HepG2 (cell line): ENCODE measurements around the gene SLC66A3. TPM values are rescaled to one million over a fixed set of nuclear protein-coding genes. Genes with fewer than 3 reads are reported as not detected.

Experiments used
- ATAC-seq: fragments of 200-7000 bp; cut with Tn5 transposase; 3 replicates; pipeline ENCODE4 v1.9.1; 2020; ENCODE audit warnings: mild to moderate bottlenecking, moderate library complexity
- BruUV-seq: library from RNA; stranded (reverse); fragments of 400-500 nt; replicated peaks from 2 replicates; lab custom pipeline; 2021; lab: Mats Ljungman, UMichigan
- CTCF ChIA-PET: fragments of 300-600 bp; formaldehyde crosslinking; extraction: SDS; loops from one replicate; lab custom pipeline; 2021; ENCODE audit warnings: low total read pairs, inconsistent platforms, low intra/inter-chr PET ratio; lab: Yijun Ruan, JAX
- POLR2A ChIA-PET: fragments of 350-600 bp; sonication (Branson Sonifier 250); formaldehyde crosslinking; loops from one replicate; lab custom pipeline; 2020; ENCODE audit warnings: antibody characterized with exemption, inconsistent platforms; lab: Yijun Ruan, JAX
- DNase-seq: peaks from one replicate; pipeline ENCODE4 v3.0.0-alpha.2; 2015; ENCODE audit warnings: low spot score
- FAIRE-seq: peaks from 3 replicates; lab custom pipeline; 2011; peaks lifted over from hg19 to GRCh38; lab: Jason Lieb, UNC
- H2AFZ ChIP-seq: one replicate; pipeline ENCODE4 v1.6.1; 2011; ENCODE audit warnings: low read length, inconsistent platforms
- H3K27ac ChIP-seq: fragments of 300-600 bp; 3 replicates; pipeline ENCODE4 v1.8.0; 2011; ENCODE audit warnings: mixed run types, mild to moderate bottlenecking, mixed read lengths, low read length, inconsistent platforms; ENCODE audit not compliant: insufficient read depth; ENCODE audit errors: extremely low read length
- H3K27me3 ChIP-seq, 2 experiments: fragments of 200-600 bp in 1 of 2; 2 replicates in 1 of 2; 3 replicates in 1 of 2; pipeline versions ENCODE4 v1.6.0 to v1.8.0; 2011; ENCODE audit warnings: low read length in 2 of 2, mild to moderate bottlenecking in 2 of 2, moderate library complexity in 2 of 2, inconsistent platforms in 1 of 2; ENCODE audit not compliant: insufficient read depth in 2 of 2, control insufficient read depth in 1 of 2
- H3K36me3 ChIP-seq, 2 experiments: fragments of 200-600 bp in 1 of 2; replicated peaks in 1 of 2; 2 replicates in 1 of 2; 3 replicates in 1 of 2; pipeline versions ENCODE4 v1.5.1 to v1.8.0; 2011; ENCODE audit warnings: low read length in 2 of 2, inconsistent platforms in 1 of 2; ENCODE audit not compliant: insufficient read depth in 2 of 2, control insufficient read depth in 1 of 2
- H3K4me1 ChIP-seq: 2 replicates; pipeline ENCODE4 v1.5.1; 2012; ENCODE audit warnings: low read length, inconsistent platforms; ENCODE audit not compliant: insufficient read depth
- H3K4me2 ChIP-seq: 2 replicates; pipeline ENCODE4 v1.6.0; 2011; ENCODE audit warnings: low read depth, low read length, inconsistent platforms
- H3K4me3 ChIP-seq, 3 experiments: fragments of 200-600 bp in 1 of 3; sonication (generic), shearing (Covaris generic) in 1 of 3; replicated peaks in 1 of 3; 2 replicates each; pipeline ENCODE4 v1.5.1; 2011 to 2016; ENCODE audit warnings: low read length in 3 of 3, inconsistent platforms in 2 of 3, low read depth in 2 of 3, mild to moderate bottlenecking in 2 of 3, control low read depth in 1 of 3, mixed read lengths in 1 of 3; ENCODE audit not compliant: insufficient read depth in 1 of 3
- H3K79me2 ChIP-seq: one replicate; pipeline ENCODE4 v1.6.1; 2011; ENCODE audit warnings: low read length, inconsistent platforms; ENCODE audit not compliant: insufficient read depth
- H3K9ac ChIP-seq: 2 replicates; pipeline ENCODE4 v1.6.0; 2011; ENCODE audit warnings: mild to moderate bottlenecking, low read depth, low read length, inconsistent platforms; ENCODE audit not compliant: insufficient read depth
- H3K9me3 ChIP-seq: 2 replicates; pipeline ENCODE4 v1.5.1; 2012; ENCODE audit warnings: mild to moderate bottlenecking, low read length
- H4K20me1 ChIP-seq: 2 replicates; pipeline ENCODE4 v1.6.0; 2011; ENCODE audit warnings: inconsistent platforms, mild to moderate bottlenecking, low read length, moderate library complexity; ENCODE audit not compliant: insufficient read depth
- RARG ChIP-seq: sonication (generic); formaldehyde crosslinking; IDR thresholded peaks from 2 replicates; pipeline ENCODE4 v1.4.0; 2020; ENCODE audit warnings: low read depth, mild to moderate bottlenecking, missing genetic modification reagents
- ZNF747 ChIP-seq: sonication (generic); formaldehyde crosslinking; IDR thresholded peaks from 2 replicates; pipeline ENCODE4 v1.8.1; 2023; ENCODE audit warnings: missing genetic modification reagents, mild to moderate bottlenecking, borderline replicate concordance
- ZNF891 ChIP-seq: sonication (generic); formaldehyde crosslinking; IDR thresholded peaks from 2 replicates; pipeline ENCODE4 v1.5.0; 2020; ENCODE audit warnings: mild to moderate bottlenecking, missing genetic modification reagents
- WGBS: methylation state at CpG from one replicate; pipeline ENCODE4 v1.1.6; 2017; ENCODE audit warnings: low lambda C conversion rate; 5-methylcytosine and 5-hydroxymethylcytosine counted together
- in situ Hi-C: cut with HindIII; loops from 2 replicates; pipeline ENCODE4 v1.10.0; 2017; ENCODE audit warnings: low pct_unique_long_range_greater_than_20kb; ENCODE audit not compliant: extremely low pct_ligation_motif_present
- intact Hi-C: fragments of 100-400 bp; cut with micrococcal nuclease; formaldehyde crosslinking; loops from one replicate; pipeline ENCODE4 v1.10.0; 2022; ENCODE audit not compliant: unreplicated experiment
- polyA plus RNA-seq, 8 experiments: library from polyadenylated mRNA; depleted of rRNA in 3 of 8; stranded (reverse) in 7 of 8; unstranded in 1 of 8; fragments of >200 nt; fragmentation: Illumina TruSeq in 4 of 8; extraction: Trizol in 4 of 8; gene quantifications; 2 replicates each; pipeline versions ENCODE4 v1.2.1 to v1.2.3, GENCODE V29; 2011 to 2016; ENCODE audit warnings: low read depth in 4 of 8, missing spikeins in 1 of 8, mixed read lengths in 1 of 8; ENCODE audit not compliant: insufficient read depth in 1 of 8
- total RNA-seq, 5 experiments: library from RNA; depleted of rRNA; stranded (reverse); fragments of >200 nt; fragmentation: Illumina TruSeq; extraction: Trizol; gene quantifications; 2 replicates each; pipeline ENCODE4 v1.2.3, GENCODE V29; 2016; ENCODE audit warnings: low read depth in 1 of 5
- TF ChIP-seq, protein P1 (sequence below): sonication (generic); formaldehyde crosslinking; IDR thresholded peaks from 2 replicates; pipeline ENCODE4 v1.5.0; 2020; ENCODE audit warnings: missing genetic modification reagents, mild to moderate bottlenecking, borderline replicate concordance
- TF ChIP-seq, protein P2 (sequence below): sonication (generic); formaldehyde crosslinking; IDR thresholded peaks from 2 replicates; pipeline ENCODE4 v1.9.0; 2022; ENCODE audit warnings: low read depth, missing genetic modification reagents

SLC66A3 gene
- total and polyA plus RNA-seq, 2 of the 13 experiments (the other 11 are each of a cell fraction or from before 2014, with no cell fraction given): 2.2 to 3.7 TPM

DNA sequence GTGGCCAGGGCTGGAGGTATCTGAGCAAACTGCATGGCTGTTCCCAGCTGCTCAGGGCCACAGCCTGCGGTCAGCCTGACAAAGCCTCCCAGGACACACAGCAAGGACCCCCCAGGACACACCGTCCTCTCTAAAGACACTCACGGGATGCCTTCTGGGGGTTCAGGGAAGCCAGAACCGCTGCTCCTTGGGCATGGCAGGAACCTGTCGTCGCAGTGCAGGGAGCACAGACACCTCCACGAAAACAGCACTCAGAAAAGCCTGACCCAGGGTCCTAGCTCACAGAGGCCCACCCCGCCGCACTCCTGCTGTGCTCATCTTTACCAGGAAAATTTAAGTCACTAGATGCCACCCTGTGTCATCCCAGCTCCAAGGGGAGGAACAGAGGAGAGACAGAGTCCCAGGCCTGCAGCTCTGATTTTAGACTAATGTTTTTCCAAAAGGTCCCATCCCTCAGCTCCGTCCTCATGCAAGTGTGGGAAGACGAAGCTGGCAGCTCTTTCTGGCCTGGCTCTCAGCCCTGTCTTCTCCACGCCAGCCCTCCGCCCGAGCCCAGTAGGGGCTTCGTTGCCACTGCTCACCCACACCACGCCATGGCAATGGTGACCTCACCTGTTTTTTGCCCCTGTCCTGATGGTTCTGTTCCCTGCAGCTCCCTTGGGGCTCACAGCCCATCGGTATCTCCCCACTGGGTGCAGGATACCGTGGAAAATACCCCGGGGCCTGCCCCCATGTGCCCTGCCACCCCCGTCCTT, 23.9 kb upstream of the SLC66A3 start:
- DNase-seq: no peak
- no peak for ATAC-seq
- ChIA-PET CTCF (interaction anchor here (0.9 kb wide), 1 partner anchor 24 kb away, joined by 3 read pairs; the partner anchor contains the start of gene SLC66A3), POLR2A (interaction anchor here (0.7 to 2.0 kb wide), 3 partner anchors 281 to 335 kb away, joined by 3 to 9 read pairs (median 7); partner anchors contain the start of gene E2F6)
- Histone ChIP-seq H3K4me1 (peaks cover 59% of the 10 kb centered on the region), H4K20me1 (no peaks in the 10 kb centered on the region), H3K9ac (no peak overlapping the region), H3K79me2 (no peaks in the 10 kb centered on the region), H2AFZ (no peak overlapping the region), H3K36me3 (no peaks in the 10 kb centered on the region), H3K9me3 (no peaks in the 10 kb centered on the region), H3K27me3 (peaks cover 2 to 21% of the 10 kb centered on the region in 2 experiments; a peak in 4 of 5 replicates), H3K27ac (no peak overlapping the region), H3K4me3 (peak overlapping the region in 1 of 3 experiments; percentile 41; a peak in 1 of 6 replicates), H3K4me2 (peak overlapping the region; percentile 99; the same call in 1 of the 2 replicates)
- no TSS peak for BruUV-seq
- in situ Hi-C loops (loop anchor here (5.0 to 10.0 kb wide), 2 partner anchors 316 to 453 kb away; no protein-coding TSS in a partner anchor), intact Hi-C loops (loop anchor here (5.0 to 10.0 kb wide), 4 partner anchors 46 to 451 kb away; partner anchors contain the start of gene ROCK2)
- TF ChIP-seq ZNF747 (CRISPR knock-in tag): 0 out of 2 replicates have a peak, but pooled peaks have one; percentile 22
- TF ChIP-seq, protein P1, sequence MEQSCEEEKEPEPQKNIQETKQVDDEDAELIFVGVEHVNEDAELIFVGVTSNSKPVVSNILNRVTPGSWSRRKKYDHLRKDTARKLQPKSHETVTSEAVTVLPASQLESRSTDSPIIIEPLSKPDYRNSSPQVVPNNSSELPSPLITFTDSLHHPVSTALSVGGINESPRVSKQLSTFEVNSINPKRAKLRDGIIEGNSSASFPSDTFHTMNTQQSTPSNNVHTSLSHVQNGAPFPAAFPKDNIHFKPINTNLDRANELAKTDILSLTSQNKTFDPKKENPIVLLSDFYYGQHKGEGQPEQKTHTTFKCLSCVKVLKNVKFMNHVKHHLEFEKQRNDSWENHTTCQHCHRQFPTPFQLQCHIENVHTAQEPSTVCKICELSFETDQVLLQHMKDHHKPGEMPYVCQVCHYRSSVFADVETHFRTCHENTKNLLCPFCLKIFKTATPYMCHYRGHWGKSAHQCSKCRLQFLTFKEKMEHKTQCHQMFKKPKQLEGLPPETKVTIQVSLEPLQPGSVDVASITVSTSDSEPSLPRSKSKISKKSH (CRISPR knock-in tag): no peak
- no peak for TF ChIP-seq RARG
- TF ChIP-seq ZNF891 (CRISPR knock-in tag): 0 out of 2 replicates have a peak, but pooled peaks have one; percentile 14
- TF ChIP-seq, protein P2, sequence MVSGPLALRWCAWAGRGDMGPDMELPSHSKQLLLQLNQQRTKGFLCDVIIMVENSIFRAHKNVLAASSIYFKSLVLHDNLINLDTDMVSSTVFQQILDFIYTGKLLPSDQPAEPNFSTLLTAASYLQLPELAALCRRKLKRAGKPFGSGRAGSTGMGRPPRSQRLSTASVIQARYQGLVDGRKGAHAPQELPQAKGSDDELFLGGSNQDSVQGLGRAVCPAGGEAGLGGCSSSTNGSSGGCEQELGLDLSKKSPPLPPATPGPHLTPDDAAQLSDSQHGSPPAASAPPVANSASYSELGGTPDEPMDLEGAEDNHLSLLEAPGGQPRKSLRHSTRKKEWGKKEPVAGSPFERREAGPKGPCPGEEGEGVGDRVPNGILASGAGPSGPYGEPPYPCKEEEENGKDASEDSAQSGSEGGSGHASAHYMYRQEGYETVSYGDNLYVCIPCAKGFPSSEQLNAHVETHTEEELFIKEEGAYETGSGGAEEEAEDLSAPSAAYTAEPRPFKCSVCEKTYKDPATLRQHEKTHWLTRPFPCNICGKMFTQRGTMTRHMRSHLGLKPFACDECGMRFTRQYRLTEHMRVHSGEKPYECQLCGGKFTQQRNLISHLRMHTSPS (CRISPR knock-in tag): 0 out of 2 replicates have a peak, but pooled peaks have one; percentile 3
- no peak for FAIRE-seq
- 52% methylated on average over 19 of the region's 20 CpGs for WGBS
